Fibroblast of skin of right quadriceps (primary cell): ENCODE results near the gene DSCAM.

Experiments
- DNase-seq: peaks from one replicate; pipeline ENCODE4 v3.0.0-alpha.2; 2013

The DSCAM gene

GRCh38 chr21:40699366-40699765, 147.6 kb downstream of the DSCAM start:
- DNase-seq: no peak

- no peak for DNase-seq
Observed at GRCh38 chr21:40696246-40696645, 150.7 kb downstream of the DSCAM start.

GRCh38 chr21:40689840-40690360, 157.1 kb downstream of the DSCAM start:
- DNase-seq: no peak

DNA sequence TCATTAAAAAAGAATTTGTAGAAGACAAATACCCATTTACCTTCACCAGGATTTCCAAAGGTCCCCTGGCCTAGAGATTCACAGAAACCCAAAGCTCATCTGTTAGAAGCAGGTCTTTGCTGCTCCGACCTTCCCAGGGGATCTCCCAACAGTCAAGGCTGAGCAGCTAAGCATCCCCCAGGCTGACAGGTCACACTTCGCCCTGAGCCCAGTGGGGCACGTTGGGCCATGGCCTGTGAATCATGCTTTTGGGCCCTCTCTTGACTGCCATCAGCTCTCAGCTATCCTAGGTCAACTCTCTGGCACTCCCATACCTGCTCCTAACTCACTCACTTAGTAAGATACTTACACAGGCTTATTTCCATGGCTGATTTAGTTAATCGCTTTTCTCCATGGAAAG, 157.7 kb downstream of the DSCAM start:
- DNase-seq: no peak

DNA sequence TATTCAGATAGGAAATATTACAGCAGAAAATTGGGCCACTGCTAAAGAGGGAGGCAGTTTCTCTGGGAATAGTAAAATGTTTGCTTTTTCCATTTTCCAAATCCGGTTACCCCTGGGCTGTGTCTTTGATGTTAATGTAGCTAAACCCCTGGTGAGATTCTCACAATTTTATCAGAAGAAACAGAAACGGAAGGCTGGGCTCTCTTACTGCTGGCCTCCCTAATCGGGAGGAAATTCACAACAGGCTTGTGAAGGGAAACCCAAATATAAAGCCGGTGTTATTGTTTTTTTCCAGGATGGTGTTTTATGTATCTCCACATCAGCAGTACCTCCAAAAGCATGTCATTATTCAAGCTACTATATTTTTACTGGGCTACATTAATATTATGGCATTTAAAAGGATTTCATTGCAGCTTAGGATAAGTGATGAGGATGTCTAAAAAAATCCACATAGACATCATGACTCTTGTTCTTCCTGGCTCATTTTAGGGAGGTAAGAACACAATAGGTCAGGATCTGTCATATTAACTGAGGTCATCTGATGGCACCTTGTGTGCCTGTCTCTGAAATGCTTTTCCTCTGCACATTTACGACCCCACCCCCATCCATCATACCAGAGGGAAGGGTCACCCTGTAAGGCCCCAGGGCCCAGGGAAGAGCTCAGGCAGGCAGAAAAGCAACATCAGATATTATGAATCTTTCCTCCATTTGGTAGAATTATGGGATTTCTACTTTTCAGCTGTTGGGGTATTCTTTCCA, 158.7 kb downstream of the DSCAM start:
- no peak for DNase-seq

- no peak for DNase-seq
Observed at GRCh38 chr21:40687625-40688024, 159.3 kb downstream of the DSCAM start.

DNA sequence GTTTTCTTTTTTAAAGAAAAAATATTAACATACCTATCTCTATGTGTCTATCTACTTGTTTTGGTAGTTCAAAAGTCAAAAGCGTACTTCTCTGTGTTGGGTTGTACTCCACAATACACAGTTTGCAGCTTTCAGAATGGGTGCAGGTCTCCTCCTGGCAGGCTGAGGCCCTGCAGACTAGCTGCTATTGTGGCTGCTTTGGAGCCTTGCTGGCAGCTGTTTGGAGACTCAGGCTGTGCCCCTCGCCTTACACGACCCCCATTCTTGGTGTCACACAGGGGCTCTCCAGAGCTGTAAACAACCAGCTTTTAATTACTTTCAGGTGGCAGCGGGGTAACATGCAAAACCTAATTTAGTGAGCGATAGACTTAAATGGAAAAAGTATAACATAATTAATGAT, 160.4 kb downstream of the DSCAM start:
- DNase-seq: no peak

- DNase-seq: no peak
Observed at GRCh38 chr21:40685141-40685540, 161.8 kb downstream of the DSCAM start.

GRCh38 chr21:40684726-40685125, 162.2 kb downstream of the DSCAM start:
- DNase-seq: no peak

DNA sequence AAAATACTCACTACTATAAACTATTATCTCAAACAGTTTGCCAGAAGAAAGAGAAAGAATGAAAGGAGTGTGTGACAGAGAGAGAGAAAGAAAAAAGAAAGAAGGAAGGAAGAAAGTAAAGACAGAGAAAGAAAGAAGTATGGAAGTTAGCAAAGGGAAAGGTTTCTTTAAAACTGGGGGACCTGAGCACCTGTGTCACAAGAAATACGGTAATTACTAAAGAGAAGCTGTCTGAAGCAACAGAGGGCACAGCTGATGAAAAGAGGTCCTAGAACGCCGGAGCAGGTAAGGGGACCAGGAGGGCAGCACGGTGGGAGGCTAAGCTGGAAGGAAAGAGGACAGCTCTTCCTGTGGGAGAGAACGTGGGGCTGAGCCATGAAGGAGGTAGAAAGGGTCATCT, 163.6 kb downstream of the DSCAM start:
- DNase-seq: no peak

- DNase-seq: peak; percentile 39
Observed at GRCh38 chr21:40681164-40681859, 165.6 kb downstream of the DSCAM start.

DNA sequence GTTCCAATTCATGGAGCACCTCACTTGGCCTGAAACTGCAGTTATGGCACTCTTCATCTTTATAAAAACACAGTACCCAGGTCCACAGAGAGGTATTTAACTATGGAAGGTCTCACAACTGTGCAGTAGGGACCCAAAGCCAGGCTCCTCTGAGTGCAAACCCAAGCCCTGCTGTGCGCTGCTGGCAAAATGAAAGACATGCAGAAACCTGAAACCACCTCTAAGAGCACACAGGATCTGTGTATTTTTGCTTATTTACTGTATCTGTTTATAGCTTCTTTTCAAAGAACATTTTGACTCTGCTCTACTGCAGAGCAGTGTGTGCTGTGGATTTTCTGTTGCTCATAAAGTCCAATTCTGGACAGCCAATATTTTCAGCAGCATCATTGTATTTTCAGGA, 166.6 kb downstream of the DSCAM start:
- no peak for DNase-seq

- DNase-seq: no peak
Observed at GRCh38 chr21:40678681-40679284, 168.2 kb downstream of the DSCAM start.

GRCh38 chr21:40675017-40675416, 171.9 kb downstream of the DSCAM start:
- DNase-seq: no peak

DNA sequence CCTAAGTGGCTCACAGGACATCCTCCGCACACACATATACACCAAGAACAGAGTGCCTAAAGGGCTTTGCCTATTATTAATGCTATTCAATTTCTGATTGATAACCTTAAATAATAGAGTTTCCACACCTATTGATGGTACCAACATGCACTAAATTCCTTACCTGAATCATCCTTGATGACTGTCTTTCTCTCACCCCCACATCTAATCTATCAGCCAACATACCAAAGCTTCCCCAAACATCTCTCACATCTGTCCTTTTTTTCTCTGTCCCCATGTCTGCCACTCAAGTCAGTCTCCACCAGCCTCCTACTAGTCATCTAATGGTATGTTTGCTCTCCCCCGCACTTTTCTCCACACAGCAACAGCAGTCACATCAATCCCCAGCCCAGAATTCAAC, 174.4 kb downstream of the DSCAM start:
- DNase-seq: no peak

DNA sequence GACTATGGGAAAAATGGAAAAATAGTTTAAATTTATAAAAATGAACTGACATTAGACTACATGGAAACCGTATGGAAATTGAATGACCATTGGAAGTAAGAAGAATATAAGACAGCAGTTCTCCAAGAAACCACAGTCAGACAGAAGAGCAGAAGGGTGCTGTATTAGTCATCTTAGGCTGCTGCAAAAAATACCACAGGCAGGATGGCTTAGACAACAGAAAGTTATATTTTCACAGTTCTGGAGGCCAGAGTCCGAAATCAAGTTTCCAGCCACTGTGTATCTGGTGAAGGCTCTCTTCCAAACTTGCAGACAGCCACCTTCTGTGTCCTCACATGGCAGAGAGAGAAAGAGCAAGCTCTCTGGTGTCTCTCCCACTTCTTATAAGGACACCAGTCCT, 175.2 kb downstream of the DSCAM start:
- DNase-seq: peak; percentile 65

- peak; percentile 84 for DNase-seq
Observed at GRCh38 chr21:40668555-40669275, 178.2 kb downstream of the DSCAM start.

DNA sequence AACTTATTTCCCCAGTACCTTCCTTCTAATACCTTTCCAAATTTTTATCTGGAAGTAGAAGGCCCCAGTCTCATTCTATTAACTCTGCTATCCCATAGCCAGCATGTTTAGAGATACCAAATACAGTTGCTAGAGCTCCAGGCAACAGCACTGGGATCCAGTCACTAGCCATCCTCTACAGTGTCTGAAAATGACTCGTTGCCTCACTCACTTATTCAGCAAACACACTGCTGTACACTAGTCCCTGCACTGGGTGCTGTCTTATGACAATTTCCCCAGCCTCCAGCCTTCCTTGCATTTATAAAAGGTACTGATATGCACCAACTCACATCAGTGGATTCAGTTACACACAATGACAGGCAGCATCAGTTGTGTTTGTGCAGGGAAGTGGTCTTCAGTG, 179.0 kb downstream of the DSCAM start:
- peak; percentile 47 for DNase-seq

DNA sequence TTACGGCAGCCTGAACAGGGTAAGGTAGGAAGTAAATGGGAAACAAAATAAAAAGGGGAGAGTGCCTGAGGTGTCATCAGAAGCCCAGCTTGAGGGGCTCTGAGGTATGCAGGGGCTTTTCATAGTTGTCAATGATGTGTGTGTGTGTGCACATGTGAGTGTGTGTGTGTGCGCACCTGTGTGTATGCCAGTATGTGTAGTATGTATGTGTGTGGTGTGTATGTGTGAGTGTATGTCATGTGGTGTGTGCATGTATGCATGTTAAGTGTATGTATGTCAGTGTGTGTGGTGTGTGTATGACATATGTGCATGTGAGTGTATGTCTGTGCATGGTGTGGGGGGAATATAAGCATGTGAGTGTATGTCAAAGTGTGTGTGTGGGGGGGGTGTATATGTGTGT, 184.1 kb downstream of the DSCAM start:
- no peak for DNase-seq

GRCh38 chr21:40660461-40660860, 186.5 kb downstream of the DSCAM start:
- no peak for DNase-seq

DNA sequence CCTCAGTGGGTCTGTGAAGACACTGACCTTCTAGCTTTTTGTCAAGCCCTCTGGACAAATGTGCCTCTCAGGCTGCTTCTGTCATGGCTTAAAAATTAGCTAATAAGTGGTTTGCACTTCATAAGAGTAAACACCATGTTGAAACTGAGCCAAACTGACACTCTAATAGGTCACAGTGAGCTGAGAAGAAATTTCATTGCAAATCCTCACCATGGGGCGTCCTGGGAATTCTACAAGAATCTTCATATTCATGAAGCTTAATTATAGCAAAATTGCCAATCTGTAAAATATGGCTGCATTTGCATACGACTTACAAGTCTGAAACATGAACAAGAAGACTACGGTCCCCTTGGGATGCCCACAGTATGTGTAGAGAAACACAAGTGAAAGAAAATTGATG, 188.6 kb downstream of the DSCAM start:
- no peak for DNase-seq

DNA sequence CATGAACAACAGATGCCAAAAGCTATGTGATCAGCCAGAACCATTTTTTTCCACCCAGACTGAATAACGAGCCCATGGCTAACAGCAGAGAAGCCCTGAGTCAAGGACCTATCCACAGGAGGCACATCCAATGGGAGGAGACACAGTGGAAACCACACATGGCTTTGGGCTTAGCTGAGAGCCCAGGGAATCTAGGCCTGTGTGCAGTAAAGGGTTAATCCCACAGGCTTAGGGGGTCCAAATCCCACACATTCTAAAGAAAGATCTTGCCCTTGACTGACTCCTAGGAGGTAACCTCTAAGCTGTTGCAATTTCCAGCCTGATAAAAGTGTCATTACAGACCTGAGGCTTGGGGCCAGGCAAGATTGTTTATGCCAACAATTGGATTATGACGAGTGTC, 194.5 kb downstream of the DSCAM start:
- no peak for DNase-seq

GRCh38 chr21:40647706-40648105, 199.3 kb downstream of the DSCAM start:
- DNase-seq: peak; percentile 28
